K562 (cell line): ENCODE measurements around the gene UBXN4. TPM values are rescaled to one million over a fixed set of nuclear protein-coding genes. Genes with fewer than 3 reads are reported as not detected.

Experiments
- ATAC-seq: fragments of 200-7000 bp; cut with Tn5 transposase; 3 replicates; pipeline ENCODE4 v1.9.1; 2020; ENCODE audit warnings: moderate library complexity
- BruUV-seq: library from RNA; stranded (reverse); fragments of 400-500 nt; replicated peaks from 2 replicates; lab custom pipeline; 2021; lab: Mats Ljungman, UMichigan
- CTCF ChIA-PET: fragments of 300-600 bp; formaldehyde crosslinking; extraction: SDS; loops from one replicate; lab custom pipeline; 2021; ENCODE audit warnings: low intra/inter-chr PET ratio; lab: Yijun Ruan, JAX
- POLR2A ChIA-PET: fragments of 300-600, 350-650 bp; sonication (Branson Sonifier 250); formaldehyde crosslinking; extraction: SDS; loops from one replicate; lab custom pipeline; 2021; ENCODE audit warnings: antibody characterized with exemption, inconsistent platforms; lab: Yijun Ruan, JAX
- DNase-seq, 4 experiments: peaks; one replicate each; pipeline versions ENCODE4 v3.0.0 to v3.0.0-alpha.2; 2011 to 2018; ENCODE audit warnings: low spot score in 3 of 4, mixed read lengths in 3 of 4; ENCODE audit errors: extremely low read depth in 1 of 4
- FAIRE-seq: peaks from 2 replicates; lab custom pipeline; 2011; peaks lifted over from hg19 to GRCh38; lab: Jason Lieb, UNC
- H2AFZ ChIP-seq: 2 replicates; pipeline ENCODE4 v1.6.0; 2011; ENCODE audit warnings: low read depth, low read length, control low read depth, inconsistent platforms
- H3K27ac ChIP-seq: fragments of 200-600 bp; 3 replicates; pipeline ENCODE4 v1.8.0; 2011; ENCODE audit warnings: low read depth, mild to moderate bottlenecking, control low read depth, inconsistent platforms, low read length, moderate library complexity, mixed read lengths; ENCODE audit errors: extremely low read depth
- H3K27me3 ChIP-seq, 2 experiments: fragments of 300-600 bp in 1 of 2; 2 replicates in 1 of 2; 3 replicates in 1 of 2; pipeline versions ENCODE4 v1.6.0 to v1.8.0; 2011; ENCODE audit warnings: inconsistent platforms in 2 of 2, low read length in 2 of 2, mild to moderate bottlenecking in 1 of 2, mixed read lengths in 1 of 2, moderate library complexity in 1 of 2; ENCODE audit not compliant: control insufficient read depth in 2 of 2, insufficient read depth in 2 of 2
- H3K36me3 ChIP-seq: fragments of 300-600 bp; 3 replicates; pipeline ENCODE4 v1.8.0; 2011; ENCODE audit warnings: mild to moderate bottlenecking, low read length, inconsistent platforms; ENCODE audit not compliant: control insufficient read depth, insufficient read depth
- H3K4me1 ChIP-seq, 2 experiments: fragments of 200-600 bp in 1 of 2; replicated peaks in 1 of 2; 2 replicates in 1 of 2; 3 replicates in 1 of 2; pipeline versions ENCODE4 v1.5.1 to v1.8.0; 2011; ENCODE audit warnings: inconsistent platforms in 2 of 2, low read length in 2 of 2, mild to moderate bottlenecking in 1 of 2, mixed read lengths in 1 of 2, moderate library complexity in 1 of 2; ENCODE audit not compliant: control insufficient read depth in 2 of 2, insufficient read depth in 2 of 2
- H3K4me2 ChIP-seq: 2 replicates; pipeline ENCODE4 v1.6.1; 2011; ENCODE audit warnings: low read length, control low read depth, inconsistent platforms, mixed read lengths; ENCODE audit not compliant: insufficient read depth
- H3K4me3 ChIP-seq: fragments of 200-600 bp; sonication (generic), shearing (Covaris generic); 2 replicates; pipeline ENCODE4 v1.5.1; 2016; ENCODE audit warnings: control low read depth, inconsistent platforms
- H3K79me2 ChIP-seq: fragments of 200-600 bp; 3 replicates; pipeline ENCODE4 v1.8.0; 2011; ENCODE audit warnings: low read length, inconsistent platforms; ENCODE audit not compliant: control insufficient read depth, insufficient read depth
- H3K9ac ChIP-seq, 2 experiments: 2 replicates each; pipeline versions ENCODE4 v1.6.0 to v1.6.1; 2011; ENCODE audit warnings: low read depth in 2 of 2, low read length in 2 of 2, control low read depth in 1 of 2, inconsistent platforms in 1 of 2, mild to moderate bottlenecking in 1 of 2, mixed read lengths in 1 of 2; ENCODE audit not compliant: insufficient read depth in 1 of 2
- H3K9me1 ChIP-seq: one replicate; pipeline ENCODE4 v1.6.0; 2011; ENCODE audit warnings: inconsistent platforms, mild to moderate bottlenecking, low read length, moderate library complexity; ENCODE audit not compliant: control insufficient read depth, insufficient read depth
- H3K9me3 ChIP-seq: replicated peaks from 2 replicates; pipeline ENCODE4 v1.5.1; 2011; ENCODE audit warnings: low read depth, low read length, inconsistent platforms; ENCODE audit not compliant: control insufficient read depth, insufficient read depth
- H4K20me1 ChIP-seq: replicated peaks from 2 replicates; pipeline ENCODE4 v1.6.1; 2011; ENCODE audit warnings: low read length, inconsistent platforms, mixed read lengths; ENCODE audit not compliant: control insufficient read depth, insufficient read depth
- NR3C1 ChIP-seq: sonication (generic); formaldehyde crosslinking; IDR thresholded peaks from 2 replicates; pipeline ENCODE4 v1.8.1; 2022; ENCODE audit warnings: missing genetic modification reagents
- NR4A1 ChIP-seq, 2 experiments: fragments of 250-450 bp in 1 of 2; fragments of 450-650 bp in 1 of 2; sonication (Bioruptor Pico) in 1 of 2; IDR thresholded peaks; 2 replicates each; pipeline versions ENCODE4 v1.4.0 to v1.6.1; 2016 to 2020; ENCODE audit warnings: mild to moderate bottlenecking in 2 of 2, missing compliant biosample characterization in 1 of 2, missing genetic modification characterization in 1 of 2, moderate library complexity in 1 of 2
- SIN3B ChIP-seq: fragments of 450-650 bp; IDR thresholded peaks from 2 replicates; pipeline ENCODE4 v1.6.1; 2017; ENCODE audit warnings: low read depth, mild to moderate bottlenecking, moderate library complexity
- ZNF133 ChIP-seq: fragments of 250-450 bp; sonication (Bioruptor Pico); IDR thresholded peaks from 2 replicates; pipeline ENCODE4 v1.4.0; 2020; ENCODE audit warnings: mild to moderate bottlenecking
- ZNF407 ChIP-seq: fragments of 450-650 bp; IDR thresholded peaks from 2 replicates; pipeline ENCODE4 v1.6.1; 2016; ENCODE audit warnings: low read depth
- WGBS: fragments of 100-300 bp; shearing (Covaris generic); methylation state at CpG from one replicate; pipeline ENCODE4 v1.1.6; 2016; ENCODE audit warnings: low coverage, mixed read lengths; ENCODE audit not compliant: insufficient coverage; ENCODE audit errors: missing lambda C conversion rate; 5-methylcytosine and 5-hydroxymethylcytosine counted together
- in situ Hi-C: fragments of 300-500 bp; cut with MboI; formaldehyde crosslinking; loops from 4 replicates; pipeline ENCODE4 v1.15.0; 2018; ENCODE audit warnings: inconsistent platforms, mixed read lengths
- intact Hi-C: fragments of 100-400 bp; cut with micrococcal nuclease; formaldehyde crosslinking; loops from 2 replicates; pipeline ENCODE4 v1.14.2; 2022
- polyA plus RNA-seq, 8 experiments: library from polyadenylated mRNA; depleted of rRNA in 4 of 8; stranded (reverse) in 5 of 8; unstranded in 3 of 8; fragments of >200 nt; fragmentation: Nextera tagmentation in 2 of 8; fragmentation: Illumina TruSeq in 1 of 8; extraction: Ambion mirVana in 2 of 8; extraction: Trizol in 1 of 8; gene quantifications; 2 replicates each; pipeline versions ENCODE4 v1.2.1 to v1.2.3, GENCODE V29; 2011 to 2014; ENCODE audit warnings: inconsistent platforms in 1 of 8, missing spikeins in 1 of 8
- total RNA-seq, 7 experiments: library from RNA; depleted of rRNA in 6 of 7; stranded (reverse); fragments of >200 nt in 6 of 7; fragmentation: Illumina TruSeq in 2 of 7; extraction: Trizol in 2 of 7; gene quantifications; 2 replicates each; pipeline versions ENCODE4 v1.2.1 to v1.2.3, GENCODE V29; 2011 to 2021; ENCODE audit warnings: low replicate concordance in 1 of 7

UBXN4 gene
- total and polyA plus RNA-seq, 9 of the 15 experiments (the other 6 are each of a cell fraction or from before 2014, with no cell fraction given): 30.4 to 127 (median 55.3) TPM

GRCh38 chr2:135831180-135831812 is 89.6 kb downstream of the UBXN4 start:
- CTCF ChIA-PET: no interaction called here
- Histone ChIP-seq H3K27ac (no peak overlapping the region), H3K4me2 (no peak overlapping the region), H3K4me3 (no peak overlapping the region), H3K9me3 (no peaks in the 10 kb centered on the region), H2AFZ (no peak overlapping the region), H3K36me3 (no peaks in the 10 kb centered on the region), H4K20me1 (no peaks in the 10 kb centered on the region), H3K4me1 (no peaks in the 10 kb centered on the region), H3K9me1 (no peaks in the 10 kb centered on the region), H3K79me2 (no peaks in the 10 kb centered on the region), H3K9ac (no peak overlapping the region), H3K27me3 (peaks cover 7 to 31% of the 10 kb centered on the region in 2 experiments; a peak in 4 of 5 replicates)
- DNase-seq (no peak), FAIRE-seq (no peak), ATAC-seq (no peak)
- no TSS peak for BruUV-seq
- POLR2A ChIA-PET: interaction anchor here (0.6 kb wide), 1 partner anchor 44 kb away, joined by 3 read pairs; no protein-coding TSS in a partner anchor
- TF ChIP-seq ZNF407 (no peak), SIN3B (no peak), ZNF133 (no peak), NR3C1 (no peak), NR4A1 (CRISPR knock-in tag; IDR thresholded peaks at IDR 0.05) (no peak), NR4A1 (tag; IDR thresholded peaks at IDR 0.05) (no peak)
- 25% methylated on average over 14 of the region's 14 CpGs for WGBS
- in situ Hi-C loops: no loop called here
- intact Hi-C loops: no loop called here
